AG08395 (cell line): Measurements from ENCODE around the gene GPBAR1.
"Not testable (repeated sequence)": the region's sequence is repeated elsewhere in the genome, so short reads cannot be mapped to it uniquely, and the experiment has no call there.

Experiments
- DNase-seq: peaks from one replicate; pipeline ENCODE4 v3.0.0; 2012; ENCODE audit warnings: mixed read lengths, low spot score

Gene GPBAR1

GRCh38 chr2:218310853-218311540 is 50.2 kb downstream of the GPBAR1 start:
- no peak for DNase-seq

- DNase-seq = not testable (repeated sequence)
Measured at GRCh38 chr2:218311541-218312266, 50.9 kb downstream of the GPBAR1 start.

DNA sequence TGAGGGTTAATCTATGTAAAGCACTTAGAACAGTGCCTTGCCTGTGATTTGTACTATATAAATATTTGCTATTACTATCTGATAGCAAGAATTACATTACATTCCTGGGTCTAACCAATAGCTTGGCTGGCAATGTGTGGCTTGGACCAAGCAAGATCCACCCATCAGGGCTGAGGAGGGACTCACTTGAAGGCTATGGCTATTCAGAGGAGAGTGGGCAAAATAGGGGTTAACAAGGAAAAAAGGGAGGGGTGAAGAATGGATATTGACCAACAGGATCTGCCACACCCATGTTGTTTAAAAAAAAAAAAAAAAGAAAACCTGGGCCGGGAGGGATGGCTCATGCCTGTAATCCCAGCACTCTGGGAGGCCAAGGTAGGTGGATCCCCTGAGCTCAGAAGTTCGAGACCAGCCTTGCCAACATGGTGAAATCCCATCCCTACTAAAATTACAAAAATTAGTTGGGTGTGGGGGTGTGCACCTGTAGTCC is 51.5 kb downstream of the GPBAR1 start:
- DNase-seq = no peak

- no peak for DNase-seq
Measured at GRCh38 chr2:218313356-218313755, 52.5 kb downstream of the GPBAR1 start.
